ENCODE results near the gene CATSPERZ. TPM values are rescaled to one million over a fixed set of nuclear protein-coding genes. Genes with fewer than 3 reads are reported as not detected.
A peak's percentile ranks its signal among the peaks of the same experiment; 100 is the strongest.

The CATSPERZ gene
- total RNA-seq, 1 donor from 2014 or later, result 0.29 TPM

DNA sequence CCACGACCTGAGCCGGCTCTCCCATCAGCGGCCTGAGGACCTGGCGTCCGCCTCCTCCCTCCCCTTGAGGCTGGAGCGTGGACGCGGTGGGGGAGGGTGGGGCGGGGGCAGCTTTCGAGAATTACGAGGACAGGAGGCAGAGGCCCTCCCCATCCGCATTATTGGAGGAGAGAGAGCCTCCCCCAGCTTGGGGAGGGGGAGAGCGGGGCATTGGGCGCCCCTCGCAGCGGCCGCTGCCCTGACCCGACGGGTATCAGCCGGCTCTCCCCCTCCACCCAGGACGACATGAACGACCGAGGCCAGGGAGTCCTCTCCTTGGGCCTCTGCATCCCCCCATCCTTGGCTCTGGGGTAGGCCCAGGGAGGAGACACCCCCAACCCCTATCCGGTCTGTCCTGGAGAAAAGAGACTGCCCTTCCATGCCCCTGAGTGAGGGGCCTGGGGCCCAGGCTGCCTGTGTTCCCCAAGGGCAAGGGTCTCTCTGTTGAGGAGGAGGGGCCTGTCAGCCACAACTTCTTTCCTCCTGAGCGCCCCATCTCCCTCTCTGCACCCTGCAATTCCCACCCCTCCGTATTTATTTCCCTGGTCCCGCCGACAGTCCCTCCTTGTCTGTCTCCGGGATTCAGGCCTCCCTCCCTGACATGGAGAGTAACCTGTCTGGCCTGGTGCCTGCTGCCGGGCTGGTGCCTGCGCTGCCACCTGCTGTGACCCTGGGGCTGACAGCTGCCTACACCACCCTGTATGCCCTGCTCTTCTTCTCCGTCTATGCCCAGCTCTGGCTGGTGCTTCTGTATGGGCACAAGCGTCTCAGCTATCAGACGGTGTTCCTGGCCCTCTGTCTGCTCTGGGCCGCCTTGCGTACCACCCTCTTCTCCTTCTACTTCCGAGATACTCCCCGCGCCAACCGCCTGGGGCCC, 14.0 kb upstream of the CATSPERZ start:
- no peak for DNase-seq (ENCODE audit: low spot score)

DNA sequence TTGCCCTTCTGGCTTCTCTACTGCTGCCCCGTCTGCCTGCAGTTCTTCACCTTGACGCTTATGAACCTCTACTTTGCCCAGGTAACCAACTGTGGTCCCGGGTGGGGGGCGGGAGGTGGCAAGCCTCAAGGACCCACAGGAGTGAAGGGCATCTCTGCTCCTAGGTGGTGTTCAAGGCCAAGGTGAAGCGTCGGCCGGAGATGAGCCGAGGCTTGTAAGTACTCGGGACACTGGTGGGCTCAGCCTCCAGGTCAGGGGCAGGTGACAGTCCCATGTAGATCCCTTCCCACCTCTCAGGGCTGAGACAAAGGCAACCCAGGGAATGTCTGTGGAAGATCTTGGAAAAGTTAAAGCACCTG, 13.4 kb upstream of the CATSPERZ start:
- DNase-seq (ENCODE audit: low spot score), result no peak

DNA sequence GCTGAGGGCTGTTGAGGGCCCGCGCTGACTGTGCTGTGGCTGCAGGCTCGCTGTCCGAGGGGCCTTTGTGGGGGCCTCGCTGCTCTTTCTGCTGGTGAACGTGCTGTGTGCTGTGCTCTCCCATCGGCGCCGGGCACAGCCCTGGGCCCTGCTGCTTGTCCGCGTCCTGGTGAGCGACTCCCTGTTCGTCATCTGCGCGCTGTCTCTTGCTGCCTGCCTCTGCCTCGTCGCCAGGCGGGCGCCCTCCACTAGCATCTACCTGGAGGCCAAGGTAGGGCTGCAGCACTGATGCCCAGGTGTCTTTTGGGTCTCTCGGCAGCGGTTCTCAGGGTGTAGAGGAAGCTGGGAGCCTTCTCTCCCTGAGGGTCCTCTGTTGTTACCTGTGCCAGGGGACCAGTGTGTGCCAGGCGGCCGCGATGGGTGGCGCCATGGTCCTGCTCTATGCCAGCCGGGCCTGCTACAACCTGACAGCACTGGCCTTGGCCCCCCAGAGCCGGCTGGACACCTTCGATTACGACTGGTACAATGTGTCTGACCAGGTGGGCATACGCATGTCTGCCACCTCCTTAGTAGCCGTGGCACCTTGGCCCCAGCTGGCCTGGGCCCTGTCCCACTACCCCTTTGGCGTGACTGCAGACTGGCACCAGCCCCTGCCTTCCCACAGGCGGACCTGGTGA, 12.3 kb upstream of the CATSPERZ start:
- no peak for DNase-seq (ENCODE audit: low spot score)

DNA sequence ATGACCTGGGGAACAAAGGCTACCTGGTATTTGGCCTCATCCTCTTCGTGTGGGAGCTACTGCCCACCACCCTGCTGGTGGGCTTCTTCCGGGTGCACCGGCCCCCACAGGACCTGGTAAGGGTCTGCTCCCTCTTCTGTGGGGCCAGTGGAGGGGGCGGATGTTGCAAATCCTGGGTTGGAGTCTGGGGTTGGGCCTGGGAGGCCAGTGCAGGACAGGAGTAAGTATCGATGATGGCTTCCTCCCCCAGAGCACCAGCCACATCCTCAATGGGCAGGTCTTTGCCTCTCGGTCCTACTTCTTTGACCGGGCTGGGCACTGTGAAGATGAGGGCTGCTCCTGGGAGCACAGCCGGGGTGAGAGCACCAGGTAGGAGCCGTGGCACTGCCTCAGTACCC, 11.8 kb upstream of the CATSPERZ start:
- no peak for DNase-seq (ENCODE audit: low spot score)

DNA sequence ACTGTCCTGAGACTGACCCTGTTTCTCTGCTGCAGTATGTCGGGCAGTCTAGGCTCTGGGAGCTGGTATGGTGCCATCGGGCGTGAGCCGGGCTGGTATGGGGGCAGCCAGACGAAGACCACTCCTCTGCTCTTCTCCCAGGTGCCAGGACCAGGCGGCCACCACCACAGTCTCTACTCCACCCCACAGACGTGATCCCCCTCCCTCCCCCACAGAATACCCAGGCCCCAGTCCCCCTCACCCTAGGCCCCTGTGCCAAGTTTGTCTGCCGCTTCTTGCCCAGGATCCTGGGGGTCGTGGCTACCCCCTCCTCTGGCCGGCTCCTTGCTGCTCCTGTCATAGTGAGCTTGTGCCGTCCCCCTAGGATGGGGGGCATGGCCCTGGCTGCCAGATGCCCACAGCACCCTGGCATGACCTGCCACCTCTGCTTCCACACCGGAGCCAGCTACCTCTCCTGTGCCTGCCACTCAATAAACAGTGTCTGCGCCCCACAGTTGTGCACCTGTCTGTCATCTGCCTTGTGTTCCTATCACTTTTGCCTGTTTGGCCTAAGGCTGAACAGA, 11.1 kb upstream of the CATSPERZ start:
- no peak for DNase-seq (ENCODE audit: low spot score)

DNA sequence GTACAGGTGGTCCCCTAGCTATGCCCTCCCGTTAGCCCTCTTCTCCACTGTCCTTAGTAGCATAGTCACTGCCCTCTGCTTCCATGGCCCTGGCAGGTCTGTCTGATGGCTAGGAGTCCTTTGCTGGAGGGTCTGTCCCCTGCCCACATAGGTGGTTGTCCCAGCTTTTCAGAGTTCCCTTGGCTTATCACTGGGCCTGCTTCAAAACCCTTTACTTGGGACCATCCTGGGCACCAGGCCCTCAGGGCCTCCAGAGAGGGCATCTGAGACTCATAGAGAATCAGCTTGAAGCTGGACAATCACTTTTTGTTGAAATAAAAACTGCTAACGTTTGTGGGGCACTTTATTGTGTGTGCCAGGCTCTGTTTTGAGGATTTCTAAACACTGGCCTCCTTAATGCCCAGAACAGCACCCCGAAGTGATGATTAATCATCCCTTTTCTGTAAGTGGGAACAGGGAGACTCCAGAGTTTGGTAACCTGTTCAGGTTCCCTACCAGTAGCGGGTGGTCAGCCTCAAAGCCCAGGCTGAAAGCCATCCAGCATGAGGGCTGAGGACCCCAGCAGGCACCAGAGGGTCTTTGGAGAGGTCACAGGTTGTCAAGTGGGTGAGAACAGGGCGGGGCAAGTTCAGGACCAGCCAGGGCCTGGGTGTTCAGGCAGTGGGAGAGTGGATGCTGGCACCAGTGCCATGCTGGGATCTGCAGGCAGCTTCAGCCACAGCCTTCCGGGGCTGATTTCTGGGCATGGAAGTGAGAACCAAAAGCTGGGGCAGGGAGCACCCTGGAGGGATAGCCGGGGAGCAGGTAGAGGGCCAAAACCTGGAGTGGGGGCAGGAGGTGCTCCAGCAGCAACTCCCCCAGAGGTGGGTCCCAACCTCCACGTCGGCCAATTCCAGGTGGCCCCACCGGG, 9.6 kb upstream of the CATSPERZ start:
- DNase-seq (ENCODE audit: low spot score), result no peak

DNA sequence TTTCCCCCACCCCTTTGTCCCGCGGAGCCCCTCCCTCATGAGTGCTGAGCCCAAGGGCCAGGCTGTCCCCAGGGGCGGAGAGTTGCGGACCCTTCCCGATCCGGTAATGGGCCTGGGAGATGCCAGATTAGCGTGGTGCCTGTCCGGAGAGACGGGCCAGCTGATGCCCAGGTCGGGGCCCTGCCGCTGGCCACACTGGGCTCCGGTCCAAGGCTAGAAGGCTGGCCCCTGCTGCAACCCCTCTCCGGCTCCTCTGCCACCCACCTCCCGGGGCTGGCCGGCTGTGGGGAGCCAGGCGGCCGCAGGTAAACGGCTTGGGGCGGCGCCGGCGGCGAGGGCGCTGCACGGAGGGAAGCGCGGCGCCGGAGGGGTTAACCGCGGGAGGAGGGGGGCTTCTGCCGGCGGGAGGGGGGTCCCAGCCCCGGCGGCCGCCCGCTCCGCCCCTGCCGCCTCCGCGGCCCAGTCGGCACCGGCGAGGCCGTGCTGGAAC, 8.9 kb upstream of the CATSPERZ start, which contains the start of gene KCNK4:
TSS of gene KCNK4 (plus strand) at position 41 of the 490 bp plus-strand sequence. CDS start 1,717 bp downstream, outside the sequence.
- DNase-seq (ENCODE audit: low spot score), result no peak

DNA sequence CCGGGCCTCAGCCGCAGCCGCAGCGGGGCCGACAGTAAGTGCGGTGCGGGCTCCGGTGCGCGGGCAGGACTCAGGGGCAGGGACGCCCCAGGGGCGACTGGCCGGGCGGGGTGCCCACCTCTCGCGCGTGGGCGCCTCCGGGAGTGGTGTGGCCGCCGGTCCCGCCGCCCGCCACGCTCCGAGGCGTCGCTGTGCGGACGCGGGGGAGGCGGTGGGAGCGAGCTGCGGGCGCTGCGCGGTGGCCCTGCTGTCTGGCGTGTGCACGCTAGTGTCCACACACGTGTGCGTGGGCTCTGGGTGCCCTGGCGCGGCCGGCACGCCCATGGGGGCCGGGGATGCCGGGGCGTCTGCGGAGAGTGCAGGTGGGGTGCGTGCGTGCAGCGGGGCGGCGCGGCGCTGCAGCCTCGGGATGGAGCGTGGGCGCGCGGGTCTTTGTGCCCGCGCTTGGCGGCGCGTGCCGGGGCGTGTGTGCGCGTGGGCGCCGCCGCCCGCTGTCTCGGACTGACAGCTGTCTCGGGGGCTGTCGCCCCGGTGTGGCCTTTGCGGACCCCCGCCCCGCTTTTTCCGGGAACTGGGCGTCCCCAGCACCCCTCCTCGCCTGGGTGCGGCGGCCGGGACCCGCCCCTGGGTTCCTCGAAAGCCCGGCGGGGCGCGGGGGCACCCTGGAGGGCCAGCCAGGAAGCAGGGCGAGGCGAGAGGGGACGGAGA, 8.3 kb upstream of the CATSPERZ start:
- DNase-seq (ENCODE audit: low spot score), result no peak

DNA sequence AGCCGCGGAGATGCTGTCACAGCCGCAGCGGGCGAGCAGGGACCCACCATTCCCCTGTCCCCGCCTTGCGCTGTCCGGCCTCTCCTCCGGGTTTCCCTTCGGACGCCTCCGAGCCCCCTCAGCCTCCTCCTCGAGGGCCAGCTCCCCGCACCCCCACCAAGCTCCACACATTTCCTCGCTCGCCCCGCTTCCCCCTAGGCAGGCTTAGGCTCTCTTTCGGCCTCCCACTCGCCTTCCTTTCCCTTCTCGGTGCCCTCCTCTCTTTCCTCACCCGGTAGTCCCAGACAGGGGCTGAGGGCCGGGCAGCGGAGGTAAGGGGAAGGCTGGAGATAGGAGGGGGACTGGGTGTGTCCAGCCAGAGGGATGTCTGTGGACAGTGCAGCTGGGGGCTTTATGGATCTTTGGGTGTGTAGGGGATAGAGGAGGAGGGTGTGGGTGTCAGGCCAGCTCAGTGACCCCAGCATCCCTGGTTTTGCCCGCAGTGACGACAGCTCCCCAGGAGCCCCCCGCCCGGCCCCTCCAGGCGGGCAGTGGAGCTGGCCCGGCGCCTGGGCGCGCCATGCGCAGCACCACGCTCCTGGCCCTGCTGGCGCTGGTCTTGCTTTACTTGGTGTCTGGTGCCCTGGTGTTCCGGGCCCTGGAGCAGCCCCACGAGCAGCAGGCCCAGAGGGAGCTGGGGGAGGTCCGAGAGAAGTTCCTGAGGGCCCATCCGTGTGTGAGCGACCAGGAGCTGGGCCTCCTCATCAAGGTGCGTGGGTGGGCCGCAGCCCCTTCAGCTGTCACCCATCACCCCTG, 7.5 kb upstream of the CATSPERZ start:
- no peak for DNase-seq (ENCODE audit: low spot score)

DNA sequence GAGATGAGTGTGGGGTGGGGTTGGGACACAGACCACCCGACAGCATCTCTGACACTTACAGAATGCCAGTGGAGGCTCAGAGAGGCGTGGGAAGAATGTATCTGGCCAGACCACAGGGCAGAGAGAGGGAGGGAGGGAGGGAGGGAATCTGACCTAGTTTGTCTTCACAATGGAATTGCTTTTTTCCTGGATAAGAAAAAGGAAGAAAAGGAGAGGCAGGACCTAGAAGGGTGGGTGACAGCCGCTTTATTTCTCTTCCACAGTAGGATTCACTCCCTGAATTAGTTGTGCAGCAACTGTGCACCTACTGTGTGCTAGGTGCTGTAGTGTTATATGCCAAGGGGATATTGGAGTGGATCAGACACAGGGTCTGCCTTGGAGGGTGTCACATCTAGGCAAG, 5.4 kb upstream of the CATSPERZ start:
- DNase-seq (ENCODE audit: low spot score), result no peak

DNA sequence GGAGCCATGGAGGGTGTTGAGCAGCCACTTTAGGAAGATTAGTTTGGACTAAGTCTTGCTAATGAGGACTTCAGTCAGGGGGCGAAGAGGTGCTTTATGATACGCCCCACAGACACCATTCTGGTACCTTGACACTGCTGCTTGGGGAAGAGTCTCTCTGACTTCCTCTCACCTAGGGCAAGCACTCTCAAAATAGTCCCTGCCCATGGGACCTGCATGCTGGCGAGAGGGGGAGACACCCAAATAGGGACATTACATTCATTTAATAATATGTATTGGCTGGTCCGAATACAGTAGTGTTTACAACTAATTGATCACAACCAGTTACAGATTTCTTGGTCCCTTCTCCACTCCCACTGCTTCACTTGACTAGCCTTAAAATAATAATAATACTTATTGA, 4.4 kb upstream of the CATSPERZ start:
- no peak for DNase-seq (ENCODE audit: low spot score)

DNA sequence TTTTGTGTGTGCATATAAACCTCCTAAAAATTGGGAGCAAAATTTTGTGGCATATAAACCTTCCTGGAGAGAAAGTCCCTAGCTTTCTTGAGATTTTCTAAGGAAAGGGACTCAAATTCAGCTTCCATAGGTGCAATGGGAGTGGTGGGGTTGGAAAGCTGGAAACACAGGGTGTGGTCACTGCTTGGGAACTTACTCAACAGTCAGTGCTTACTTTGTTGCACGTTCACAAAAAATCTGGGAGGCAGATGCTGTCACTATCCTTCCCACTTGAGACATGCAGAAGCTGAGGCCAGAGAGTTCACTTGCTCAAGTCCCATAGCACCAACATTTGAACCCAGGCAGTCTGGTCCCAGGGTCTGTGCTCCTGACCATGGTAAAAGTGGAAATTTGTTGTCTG, 3.9 kb upstream of the CATSPERZ start:
- DNase-seq (ENCODE audit: low spot score), result no peak

DNA sequence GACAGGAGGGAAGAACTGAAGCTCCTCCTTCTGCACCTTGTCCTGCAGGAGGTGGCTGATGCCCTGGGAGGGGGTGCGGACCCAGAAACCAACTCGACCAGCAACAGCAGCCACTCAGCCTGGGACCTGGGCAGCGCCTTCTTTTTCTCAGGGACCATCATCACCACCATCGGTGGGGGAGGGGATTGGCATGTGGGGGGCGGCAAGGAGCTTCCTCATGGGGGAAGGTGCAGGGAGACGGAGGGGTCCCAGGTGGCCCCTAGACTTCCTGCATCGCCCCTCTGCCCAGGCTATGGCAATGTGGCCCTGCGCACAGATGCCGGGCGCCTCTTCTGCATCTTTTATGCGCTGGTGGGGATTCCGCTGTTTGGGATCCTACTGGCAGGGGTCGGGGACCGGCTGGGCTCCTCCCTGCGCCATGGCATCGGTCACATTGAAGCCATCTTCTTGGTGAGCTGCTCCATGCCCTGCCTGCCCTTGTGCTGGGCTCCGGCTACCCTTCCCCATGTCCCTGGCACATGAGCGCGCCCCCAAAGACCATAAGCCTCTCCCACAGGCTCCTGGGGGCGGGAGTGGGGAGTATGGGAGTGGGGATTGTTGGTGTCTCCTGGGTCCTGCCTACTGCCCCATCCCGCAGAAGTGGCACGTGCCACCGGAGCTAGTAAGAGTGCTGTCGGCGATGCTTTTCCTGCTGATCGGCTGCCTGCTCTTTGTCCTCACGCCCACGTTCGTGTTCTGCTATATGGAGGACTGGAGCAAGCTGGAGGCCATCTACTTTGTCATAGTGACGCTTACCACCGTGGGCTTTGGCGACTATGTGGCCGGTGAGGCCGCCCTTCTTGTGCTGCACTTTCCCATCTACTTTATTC, 3.1 kb upstream of the CATSPERZ start:
- no peak for DNase-seq (ENCODE audit: low spot score)

DNA sequence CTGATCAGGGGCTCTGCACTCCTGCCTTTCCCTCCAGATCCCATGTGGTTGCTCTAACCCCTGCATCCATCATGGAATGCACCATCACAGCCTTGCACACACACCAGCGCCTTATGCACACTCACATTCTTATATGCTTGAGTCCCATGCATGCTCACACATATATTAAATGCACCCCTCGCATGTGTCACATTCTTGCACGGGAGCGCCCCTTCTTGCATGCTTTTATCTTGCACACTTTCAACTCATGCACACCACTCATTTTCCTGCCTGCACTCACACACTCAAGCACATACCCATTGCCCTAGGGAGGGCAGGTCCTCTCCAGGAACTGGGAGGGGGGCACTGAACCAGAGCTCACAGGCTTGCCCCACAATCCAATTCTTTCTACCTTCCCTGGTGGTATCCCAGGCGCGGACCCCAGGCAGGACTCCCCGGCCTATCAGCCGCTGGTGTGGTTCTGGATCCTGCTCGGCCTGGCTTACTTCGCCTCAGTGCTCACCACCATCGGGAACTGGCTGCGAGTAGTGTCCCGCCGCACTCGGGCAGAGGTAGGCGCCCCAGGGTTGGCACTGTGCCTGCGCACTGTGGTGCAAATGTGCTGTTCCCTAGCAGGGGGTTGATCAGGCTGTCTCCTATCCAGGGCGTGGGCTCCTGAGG, 2.3 kb upstream of the CATSPERZ start:
- no peak for DNase-seq (ENCODE audit: low spot score)

DNA sequence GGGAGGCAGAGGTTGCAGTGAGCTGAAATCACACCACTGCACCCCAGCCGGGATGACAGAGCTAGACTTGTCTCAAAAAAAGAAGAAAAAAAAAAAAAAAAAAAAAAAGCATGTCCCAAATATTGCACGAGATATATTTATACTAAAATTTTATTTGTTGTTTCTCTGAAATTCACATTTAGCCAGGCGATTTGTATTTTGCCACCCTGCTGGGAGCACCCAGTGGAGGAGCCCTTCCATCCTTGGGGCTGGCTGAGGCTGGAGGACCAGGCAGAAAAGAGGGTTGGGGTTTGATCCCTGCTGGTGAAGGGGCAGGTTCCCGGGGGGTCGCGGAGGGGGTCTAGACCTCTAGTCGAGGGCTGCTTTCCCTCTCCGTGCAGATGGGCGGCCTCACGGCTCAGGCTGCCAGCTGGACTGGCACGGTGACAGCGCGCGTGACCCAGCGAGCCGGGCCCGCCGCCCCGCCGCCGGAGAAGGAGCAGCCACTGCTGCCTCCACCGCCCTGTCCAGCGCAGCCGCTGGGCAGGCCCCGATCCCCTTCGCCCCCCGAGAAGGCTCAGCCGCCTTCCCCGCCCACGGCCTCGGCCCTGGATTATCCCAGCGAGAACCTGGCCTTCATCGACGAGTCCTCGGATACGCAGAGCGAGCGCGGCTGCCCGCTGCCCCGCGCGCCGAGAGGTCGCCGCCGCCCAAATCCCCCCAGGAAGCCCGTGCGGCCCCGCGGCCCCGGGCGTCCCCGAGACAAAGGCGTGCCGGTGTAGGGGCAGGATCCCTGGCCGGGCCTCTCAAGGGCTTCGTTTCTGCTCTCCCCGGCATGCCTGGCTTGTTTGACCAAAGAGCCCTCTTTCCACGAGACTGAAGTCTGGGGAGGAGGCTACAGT, 952 bp upstream of the CATSPERZ start:
- DNase-seq (ENCODE audit: low spot score), result peak; percentile 59

DNA sequence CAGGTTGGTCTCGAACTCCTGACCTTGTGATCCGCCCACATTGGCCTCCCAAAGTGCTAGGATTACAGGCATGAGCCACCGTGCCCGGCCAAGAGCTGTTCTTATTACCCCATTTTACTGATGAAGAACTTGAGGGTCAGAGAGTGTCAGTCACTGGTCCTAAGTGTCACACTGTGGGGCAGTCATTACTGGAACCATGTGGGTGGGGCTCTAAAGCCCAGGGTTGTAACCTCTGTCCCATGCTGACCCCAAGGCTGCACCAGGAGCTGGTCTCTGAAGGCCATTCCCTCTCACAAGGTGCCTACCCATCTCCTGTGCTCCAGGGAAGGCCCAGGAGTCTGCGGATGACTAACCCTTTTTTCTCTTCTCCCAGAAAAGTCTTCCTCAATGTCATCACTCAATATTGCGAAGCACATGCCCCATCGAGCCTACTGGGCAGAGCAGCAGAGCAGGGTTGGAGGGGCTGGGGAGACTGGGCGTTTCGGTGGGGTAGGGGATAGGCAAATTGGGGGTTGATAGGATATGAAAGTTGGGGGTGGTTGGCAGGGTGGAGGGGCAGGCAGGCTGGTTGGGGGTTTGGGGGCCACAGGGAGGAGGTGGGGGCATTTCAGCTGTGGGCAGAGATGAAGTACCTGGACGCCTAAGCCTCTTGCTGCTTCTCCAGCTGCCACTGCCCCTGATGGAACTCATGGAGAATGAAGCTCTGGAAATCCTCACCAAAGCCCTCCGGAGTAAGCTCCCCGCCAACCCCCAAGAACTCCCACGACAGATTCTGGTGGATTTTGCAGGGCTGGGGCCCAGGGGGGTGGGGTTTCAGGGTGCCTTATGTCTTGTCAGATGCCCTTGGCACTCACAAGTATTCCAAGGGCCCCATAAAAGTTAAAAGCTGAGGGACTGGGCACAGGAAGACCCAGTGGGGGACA, 3.2 kb downstream of the CATSPERZ start:
- DNase-seq (ENCODE audit: low spot score), result no peak

DNA sequence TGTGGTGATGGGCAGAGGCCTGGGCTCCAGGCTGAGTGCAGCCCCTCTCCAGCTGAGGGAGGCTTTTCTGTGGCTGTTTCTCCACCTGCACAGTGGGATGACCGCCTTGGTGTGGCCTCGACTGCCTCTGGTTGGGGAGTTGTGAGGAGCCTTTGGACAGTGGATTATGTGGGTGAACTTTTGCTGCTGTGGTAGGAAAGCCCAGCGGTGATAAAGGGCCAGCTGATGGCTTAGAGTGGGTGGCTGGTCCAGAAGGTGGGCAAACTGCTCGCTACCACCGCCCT, 3.8 kb downstream of the CATSPERZ start:
- no peak for DNase-seq (ENCODE audit: low spot score)
